Measurements from ENCODE around the gene PVRIG.

- TF ChIP-seq CTCF (IDR thresholded peaks at IDR 0.05): no peak
- no peak for TF ChIP-seq POLR2A (IDR thresholded peaks at IDR 0.05)
Measured at GRCh38 chr7:100221231-100221718, 1.5 kb downstream of the PVRIG start.

Measured in testis (tissue), 2 donors.